HG03097 (cell line): ENCODE data around the gene NRAP.

Experiments
- ATAC-seq: cut with Tn5 transposase; IDR thresholded peaks from one replicate; pipeline ENCODE4 v1.9.1; 2021; ENCODE audit not compliant: unreplicated experiment, low FRiP score

The NRAP gene

GRCh38 chr10:113643183-113643582, 20.7 kb downstream of the NRAP start:
- no peak for ATAC-seq

- no peak for ATAC-seq
Observed at GRCh38 chr10:113641702-113642101, 22.1 kb downstream of the NRAP start.

- no peak for ATAC-seq
Observed at GRCh38 chr10:113639966-113640365, 23.9 kb downstream of the NRAP start.

GRCh38 chr10:113631684-113632367, 32.0 kb downstream of the NRAP start:
- ATAC-seq, result no peak

- ATAC-seq, result no peak
Observed at GRCh38 chr10:113630929-113631533, 32.8 kb downstream of the NRAP start.

- no peak for ATAC-seq
Observed at GRCh38 chr10:113628607-113629153, 35.2 kb downstream of the NRAP start.

GRCh38 chr10:113627836-113628235, 36.0 kb downstream of the NRAP start:
- no peak for ATAC-seq

GRCh38 chr10:113626809-113627355, 37.0 kb downstream of the NRAP start:
- ATAC-seq, result no peak

- no peak for ATAC-seq
Observed at GRCh38 chr10:113625461-113626186, 38.2 kb downstream of the NRAP start.

GRCh38 chr10:113622831-113623230, 41.0 kb downstream of the NRAP start:
- no peak for ATAC-seq

GRCh38 chr10:113621799-113622198, 42.0 kb downstream of the NRAP start:
- no peak for ATAC-seq

- no peak for ATAC-seq
Observed at GRCh38 chr10:113620936-113621335, 42.9 kb downstream of the NRAP start.

- no peak for ATAC-seq
Observed at GRCh38 chr10:113620511-113620910, 43.3 kb downstream of the NRAP start.

- no peak for ATAC-seq
Observed at GRCh38 chr10:113619401-113619800, 44.4 kb downstream of the NRAP start.

- no peak for ATAC-seq
Observed at GRCh38 chr10:113618338-113618737, 45.5 kb downstream of the NRAP start.

- ATAC-seq, result no peak
Observed at GRCh38 chr10:113617086-113617485, 46.8 kb downstream of the NRAP start.

GRCh38 chr10:113616244-113617074, 47.4 kb downstream of the NRAP start:
- ATAC-seq, result no peak

- ATAC-seq, result no peak
Observed at GRCh38 chr10:113613977-113614690, 49.7 kb downstream of the NRAP start.

GRCh38 chr10:113613427-113613826, 50.4 kb downstream of the NRAP start:
- ATAC-seq, result no peak

- ATAC-seq, result no peak
Observed at GRCh38 chr10:113612154-113612553, 51.7 kb downstream of the NRAP start.
